HG02763 (cell line): ENCODE data around the gene BDH1.

ENCODE experiments used
- ATAC-seq: cut with Tn5 transposase; IDR thresholded peaks from one replicate; pipeline ENCODE4 v1.9.1; 2021; ENCODE audit warnings: mild to moderate bottlenecking, moderate library complexity; ENCODE audit not compliant: unreplicated experiment

Gene BDH1

DNA sequence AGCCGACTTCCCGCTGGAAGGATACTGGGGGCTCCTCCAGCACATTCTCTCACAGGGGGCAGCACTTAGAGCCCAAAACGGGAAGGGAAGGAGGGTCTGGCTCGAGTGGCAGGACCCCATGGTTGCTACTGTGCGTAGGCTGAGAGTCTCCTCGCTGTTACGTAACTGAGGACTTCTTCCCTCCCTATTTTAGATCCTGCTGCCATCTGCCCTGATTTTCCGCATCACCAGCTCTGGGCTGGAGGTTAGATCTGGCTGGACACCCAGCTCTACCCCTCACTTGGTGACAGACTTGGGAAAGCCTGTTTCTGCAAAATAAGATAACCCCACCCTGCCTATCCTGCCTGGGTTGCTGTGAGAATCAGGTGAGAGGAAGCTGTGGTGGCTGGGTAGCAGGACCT is 47.7 kb downstream of the BDH1 start:
- ATAC-seq = no peak

GRCh38 chr3:197507541-197507940 is 48.2 kb downstream of the BDH1 start:
- no peak for ATAC-seq

GRCh38 chr3:197507081-197507480 is 48.7 kb downstream of the BDH1 start:
- no peak for ATAC-seq

DNA sequence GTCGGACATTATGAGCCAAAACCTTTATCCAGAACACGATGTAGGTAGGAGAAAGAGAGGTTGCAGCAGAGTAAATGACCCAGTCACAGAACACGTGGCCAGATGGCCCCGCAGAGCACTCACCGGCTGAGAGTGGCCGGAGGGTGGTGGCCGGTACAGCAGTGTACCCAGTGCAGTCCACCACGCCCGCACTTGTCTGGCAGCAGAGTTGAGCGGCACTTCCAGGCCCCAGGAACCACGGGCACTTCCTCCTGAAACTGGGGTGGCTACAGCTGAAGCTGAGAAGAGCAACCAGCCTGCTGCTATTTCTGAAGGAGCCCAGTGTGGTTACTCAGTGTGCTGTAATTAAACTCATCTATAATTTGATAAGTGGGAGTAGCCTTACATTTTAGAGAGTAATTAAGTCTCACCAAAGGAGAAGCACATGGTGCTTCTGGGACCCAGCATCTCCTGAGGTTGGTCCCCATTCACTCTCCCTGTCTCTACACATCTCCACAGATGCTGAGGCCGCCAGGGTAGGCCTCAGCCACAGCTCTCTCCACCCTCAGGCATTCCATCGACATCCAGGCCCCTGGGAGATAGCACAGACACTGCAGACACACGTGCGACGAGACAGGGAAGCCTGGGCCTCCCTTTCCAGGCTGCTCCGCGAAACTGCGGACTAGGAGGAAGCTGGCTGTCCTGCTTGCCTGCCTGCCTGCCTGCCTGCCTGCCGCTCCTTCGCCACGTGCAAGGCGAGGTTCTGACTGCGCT is 49.8 kb downstream of the BDH1 start:
- no peak for ATAC-seq

GRCh38 chr3:197504641-197505121 is 51.1 kb downstream of the BDH1 start:
- no peak for ATAC-seq

GRCh38 chr3:197504229-197504628 is 51.5 kb downstream of the BDH1 start:
- ATAC-seq = no peak

DNA sequence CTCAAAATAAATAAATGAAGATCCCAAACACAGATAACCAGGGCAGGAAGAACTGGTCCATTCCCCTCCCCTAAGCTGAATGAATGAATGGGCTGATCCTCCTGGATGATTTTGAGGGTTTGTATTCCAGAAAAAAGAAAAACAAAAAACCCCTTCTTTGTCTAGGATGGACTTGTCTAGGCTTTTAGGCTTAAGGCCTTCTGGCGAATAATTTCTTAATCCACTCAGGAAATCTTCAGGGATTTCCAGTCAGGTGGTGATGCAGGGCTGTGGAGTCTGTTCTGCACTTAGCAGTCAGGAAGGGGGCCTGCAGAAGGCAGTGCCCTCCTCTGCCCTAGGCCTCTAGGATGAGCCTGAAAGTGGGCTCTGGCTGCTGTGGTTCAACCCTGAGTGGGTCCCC is 52.1 kb downstream of the BDH1 start:
- ATAC-seq = no peak

DNA sequence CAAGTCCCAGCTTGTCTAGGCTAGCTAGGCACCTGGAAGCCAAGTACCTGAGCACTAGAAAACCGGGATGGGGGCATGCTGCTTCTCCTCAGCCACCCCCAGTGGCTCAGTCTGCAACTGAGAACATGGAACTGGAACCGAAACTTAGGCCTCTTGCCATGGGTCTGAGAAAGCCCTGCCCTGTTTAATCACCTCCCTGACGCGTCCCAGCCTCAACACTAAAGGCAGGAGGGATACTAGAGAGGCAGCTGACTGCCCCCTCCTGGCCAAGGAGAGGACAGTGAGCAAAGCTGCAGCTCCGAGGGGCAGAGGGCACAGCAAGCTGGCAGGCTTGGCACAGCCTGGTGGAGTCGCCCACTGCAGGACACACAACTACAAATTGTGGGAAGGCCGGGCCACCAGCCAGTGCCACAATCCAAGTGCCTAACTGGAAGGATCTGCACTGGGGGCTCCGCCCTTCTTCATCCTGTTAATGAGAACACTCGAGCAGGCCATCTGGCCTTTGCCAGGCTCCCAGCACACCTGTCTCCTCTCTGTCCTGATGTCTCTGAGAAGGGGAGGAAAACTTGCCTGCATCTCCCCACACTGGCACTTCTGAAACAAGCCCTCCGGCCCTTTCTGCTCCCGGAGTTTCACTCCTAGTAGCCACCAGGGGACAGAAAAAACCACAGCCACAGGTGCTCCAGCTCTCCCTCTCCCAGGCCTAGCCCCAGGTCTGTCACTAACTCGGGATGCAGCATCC is 53.7 kb downstream of the BDH1 start:
- peak; percentile 63 for ATAC-seq

GRCh38 chr3:197501496-197501878 is 54.3 kb downstream of the BDH1 start:
- no peak for ATAC-seq

GRCh38 chr3:197500812-197501211 is 55.0 kb downstream of the BDH1 start:
- no peak for ATAC-seq

DNA sequence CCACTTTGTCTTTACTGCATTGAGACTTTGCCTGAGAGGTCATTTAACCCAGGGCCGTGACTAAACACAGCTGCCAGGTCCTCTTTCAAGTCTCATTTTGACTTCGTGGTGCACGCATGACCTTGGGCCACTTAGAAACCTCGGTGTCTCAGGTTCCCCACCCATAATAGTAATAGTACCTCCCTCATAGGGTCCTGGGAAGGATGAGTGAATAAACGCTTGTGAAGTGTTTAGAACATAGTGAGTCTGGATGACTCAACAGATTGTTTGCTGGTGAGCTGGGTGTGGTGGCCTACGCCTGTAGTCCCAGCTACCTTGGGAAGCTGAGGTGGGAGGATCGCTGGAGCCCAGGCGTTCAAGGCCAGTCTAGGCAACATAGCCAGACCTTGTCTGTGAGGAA is 56.3 kb downstream of the BDH1 start:
- ATAC-seq = no peak

- no peak for ATAC-seq
Observed at GRCh38 chr3:197498499-197499241, 57.1 kb downstream of the BDH1 start.

DNA sequence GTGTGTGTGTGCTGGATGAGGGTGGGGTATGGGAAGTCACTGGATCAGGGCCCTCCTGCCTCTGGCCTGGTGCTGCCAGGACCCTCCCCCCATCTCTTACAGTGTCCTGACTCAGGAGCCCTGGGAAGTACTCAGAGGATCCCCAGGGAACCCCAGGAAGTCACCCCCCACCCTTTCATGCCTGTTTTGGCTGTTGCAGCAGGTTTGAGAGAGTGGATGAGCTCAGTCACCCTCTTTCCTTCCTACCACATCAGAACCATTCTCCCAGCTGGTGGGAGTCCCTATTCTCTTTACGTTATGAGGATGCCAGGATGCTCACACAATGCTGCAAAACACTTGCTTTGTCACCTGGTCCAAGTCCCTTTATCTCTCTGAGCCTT is 59.0 kb downstream of the BDH1 start:
- ATAC-seq = no peak

DNA sequence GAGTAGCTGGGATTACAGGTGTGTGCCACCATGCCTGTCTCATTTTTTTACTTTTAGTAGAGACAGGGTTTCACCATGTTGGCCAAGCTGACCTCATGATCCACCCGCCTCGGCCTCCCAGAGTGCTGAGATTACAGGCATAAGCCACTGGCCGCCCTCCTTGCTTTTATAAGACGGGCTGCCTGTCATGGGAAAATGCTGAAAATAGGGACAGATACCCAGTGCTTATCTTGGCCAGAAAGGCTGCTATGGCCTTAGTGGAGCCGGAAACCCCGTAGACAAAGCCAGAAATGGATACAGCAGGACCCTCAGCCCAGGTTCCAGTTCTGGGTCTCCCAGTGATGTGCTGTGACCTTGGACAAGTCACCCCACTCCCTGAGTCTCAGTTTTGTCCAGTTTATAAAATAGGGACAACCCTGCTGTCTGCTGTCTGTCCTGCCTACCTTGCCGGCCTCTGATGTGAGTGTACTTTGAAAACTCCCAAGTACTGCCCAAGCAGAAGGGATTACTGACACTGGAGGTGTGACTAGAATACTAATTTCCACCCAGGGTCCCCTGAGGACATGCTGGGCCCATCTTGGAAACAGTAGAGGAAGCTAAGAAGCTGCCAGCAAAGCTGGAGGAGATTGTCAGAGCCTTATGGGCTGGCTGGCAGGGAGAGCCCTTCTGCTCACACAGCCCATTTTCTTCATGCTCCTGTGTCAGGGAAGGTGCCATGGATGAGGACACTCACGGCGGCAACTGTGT is 59.6 kb downstream of the BDH1 start:
- no peak for ATAC-seq

- ATAC-seq = no peak
Observed at GRCh38 chr3:197495499-197495898, 60.3 kb downstream of the BDH1 start.

GRCh38 chr3:197495059-197495455 is 60.7 kb downstream of the BDH1 start:
- ATAC-seq = no peak

DNA sequence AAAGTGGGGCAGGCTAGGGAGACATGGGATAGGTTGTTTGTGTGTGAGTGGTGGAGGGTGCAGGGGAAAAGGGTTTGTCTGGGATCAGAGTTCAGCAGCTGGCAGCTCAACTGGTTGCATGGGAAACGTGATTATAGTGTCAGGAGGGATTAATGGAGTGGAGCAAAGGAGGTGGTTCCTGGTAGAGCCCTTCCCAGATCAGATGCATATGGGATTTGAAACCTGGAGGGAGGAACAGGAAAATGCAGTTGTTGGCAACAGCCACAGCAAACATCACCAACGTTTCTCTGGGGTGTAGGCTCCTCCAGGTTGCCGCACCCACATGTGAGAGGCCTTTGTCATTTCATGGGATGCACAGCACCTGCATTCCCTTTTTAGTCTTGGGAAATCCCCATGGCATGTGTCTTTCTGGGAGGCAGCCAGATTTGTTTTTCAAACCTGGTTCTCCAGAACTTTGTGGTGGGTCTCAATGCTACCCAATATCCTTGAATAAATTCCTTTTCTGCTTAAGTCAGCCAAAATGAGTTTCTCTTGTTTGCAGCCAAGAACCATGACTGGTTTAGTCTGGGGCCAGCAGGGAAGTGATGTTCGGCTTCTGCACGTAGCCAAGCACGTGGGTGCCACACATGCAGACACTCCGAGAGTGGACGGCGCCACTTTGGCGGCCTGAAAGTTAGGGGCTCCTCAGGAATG is 61.3 kb downstream of the BDH1 start:
- ATAC-seq = no peak

GRCh38 chr3:197493049-197493448 is 62.7 kb downstream of the BDH1 start:
- ATAC-seq = no peak

GRCh38 chr3:197491923-197492664 is 63.7 kb downstream of the BDH1 start:
- no peak for ATAC-seq

DNA sequence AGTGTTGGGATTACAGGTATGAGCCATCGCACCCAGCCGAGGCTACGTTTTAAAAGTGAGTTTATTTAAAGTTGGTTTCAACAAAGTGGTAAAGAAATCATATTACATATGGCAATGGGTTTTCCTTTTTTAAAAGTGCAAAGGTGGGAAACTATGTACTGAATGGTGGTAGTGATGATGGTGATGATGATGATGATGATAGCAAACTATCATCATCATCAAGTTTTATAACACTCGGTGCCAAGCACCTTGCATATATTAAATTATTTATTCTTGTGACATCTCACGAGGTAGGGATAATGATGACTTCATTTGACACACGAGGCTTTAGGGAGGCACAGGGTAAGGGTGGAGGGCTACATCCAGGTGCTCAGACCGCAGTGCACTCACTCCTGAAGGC is 64.3 kb downstream of the BDH1 start:
- ATAC-seq = no peak
